Measurements from ENCODE around the gene SHQ1.
A peak's percentile ranks its signal among the peaks of the same experiment; 100 is the strongest.
"Not testable (repeated sequence)": the region's sequence is repeated elsewhere in the genome, so short reads cannot be mapped to it uniquely, and the experiment has no call there.

Gene SHQ1

DNA sequence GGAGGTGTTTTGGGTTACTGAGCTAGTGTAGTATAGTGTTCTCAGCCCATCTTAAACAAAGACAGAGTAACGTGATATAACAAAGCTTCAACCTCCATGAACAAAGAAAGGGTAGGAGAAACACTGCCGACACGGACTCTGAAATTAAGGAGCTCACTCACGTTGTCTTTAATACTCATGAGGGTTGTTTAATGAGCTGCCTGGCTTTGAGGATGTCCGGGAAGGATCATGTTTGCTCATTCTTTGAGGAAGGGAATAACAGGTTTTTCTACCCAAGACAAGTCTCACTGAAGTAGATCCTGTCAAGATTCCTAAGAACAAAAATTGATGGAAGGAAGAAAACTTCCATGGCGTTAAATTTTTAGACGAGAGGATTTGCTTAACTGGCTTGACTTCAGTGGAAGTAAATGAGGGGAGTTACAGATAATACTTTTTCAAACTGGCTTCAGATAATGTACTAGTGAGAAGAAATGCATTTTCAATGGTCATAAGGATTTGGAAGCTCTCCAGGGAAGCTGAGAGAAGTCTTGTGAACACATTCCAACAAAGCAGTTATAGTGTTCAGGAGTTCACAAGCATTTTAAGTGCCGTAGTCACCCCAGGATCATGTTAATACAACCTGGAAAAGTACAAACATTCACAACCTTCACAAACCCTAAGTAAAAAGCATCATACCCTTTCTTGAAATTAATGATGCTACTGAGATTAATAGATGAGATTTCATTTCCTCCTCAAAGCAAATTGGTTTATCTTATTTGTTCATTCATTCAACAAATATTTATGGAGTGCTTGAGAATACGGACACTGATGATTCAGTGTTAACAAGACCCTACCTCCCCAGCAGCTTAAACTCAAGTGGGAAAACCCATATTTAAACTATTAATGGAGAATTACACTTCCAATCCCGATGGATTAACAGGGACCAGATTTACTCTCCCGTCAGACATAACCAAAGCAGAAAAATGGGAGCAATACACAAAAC, 101.5 kb downstream of the SHQ1 start:
- DNase-seq: no peak

DNA sequence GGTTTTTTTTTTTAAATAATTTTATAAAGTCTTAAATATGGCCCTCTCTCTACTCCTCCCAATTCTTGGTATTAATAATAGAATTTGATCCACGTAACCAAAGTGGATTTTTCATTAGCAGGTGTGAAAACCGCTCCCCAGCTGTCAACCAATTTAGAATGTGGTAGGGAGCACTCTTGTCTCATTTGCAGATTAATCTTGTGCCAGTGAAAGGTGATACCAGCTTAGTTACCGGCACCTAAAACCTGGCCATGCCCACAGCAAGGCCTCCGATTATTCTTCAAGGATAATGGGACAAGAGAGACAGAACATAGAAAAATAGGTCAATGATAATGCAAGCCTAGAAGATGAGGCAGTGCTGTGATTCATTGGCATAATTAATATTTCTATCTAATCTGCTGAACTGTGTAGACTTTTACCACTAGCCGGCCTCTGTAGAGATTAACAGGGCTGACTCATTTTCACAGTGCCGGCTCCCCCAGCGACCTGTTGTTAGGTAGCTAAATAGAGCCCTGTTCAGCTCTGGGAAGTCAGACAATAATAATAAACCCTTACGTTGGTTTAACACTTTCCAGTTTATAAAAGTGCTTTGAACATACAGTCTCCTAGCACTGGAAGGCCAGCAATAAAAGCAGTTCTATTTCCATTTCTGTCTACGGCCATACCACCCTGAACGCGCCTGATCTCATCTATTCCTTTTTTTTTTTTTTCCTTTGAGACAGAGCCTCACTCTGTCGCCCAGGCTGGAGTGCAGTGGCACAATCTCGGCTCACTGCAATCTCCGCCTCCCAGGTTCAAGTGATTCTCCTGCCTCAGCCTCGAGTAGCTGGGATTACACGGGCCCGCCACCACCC, 102.9 kb downstream of the SHQ1 start:
- DNase-seq: no peak

DNA sequence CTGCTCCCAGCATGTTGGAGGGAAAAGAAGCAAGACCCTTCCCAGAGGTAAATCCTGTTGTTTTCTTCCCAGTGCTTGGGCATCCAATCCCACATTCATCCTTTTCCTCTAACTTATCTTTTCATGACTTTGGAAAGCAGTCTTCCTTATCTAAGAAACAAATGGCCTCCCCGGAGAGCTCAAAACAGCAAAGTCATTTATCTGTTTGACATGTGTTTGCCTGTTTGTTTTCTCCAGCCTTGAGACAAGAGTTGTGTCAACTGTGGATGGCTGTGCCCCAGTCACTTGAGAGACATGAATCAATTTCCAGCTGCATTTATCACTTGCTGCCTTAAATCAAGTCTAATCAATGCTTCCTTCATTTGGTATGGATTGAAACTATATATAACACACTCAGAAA, 103.9 kb downstream of the SHQ1 start:
- DNase-seq: no peak

DNA sequence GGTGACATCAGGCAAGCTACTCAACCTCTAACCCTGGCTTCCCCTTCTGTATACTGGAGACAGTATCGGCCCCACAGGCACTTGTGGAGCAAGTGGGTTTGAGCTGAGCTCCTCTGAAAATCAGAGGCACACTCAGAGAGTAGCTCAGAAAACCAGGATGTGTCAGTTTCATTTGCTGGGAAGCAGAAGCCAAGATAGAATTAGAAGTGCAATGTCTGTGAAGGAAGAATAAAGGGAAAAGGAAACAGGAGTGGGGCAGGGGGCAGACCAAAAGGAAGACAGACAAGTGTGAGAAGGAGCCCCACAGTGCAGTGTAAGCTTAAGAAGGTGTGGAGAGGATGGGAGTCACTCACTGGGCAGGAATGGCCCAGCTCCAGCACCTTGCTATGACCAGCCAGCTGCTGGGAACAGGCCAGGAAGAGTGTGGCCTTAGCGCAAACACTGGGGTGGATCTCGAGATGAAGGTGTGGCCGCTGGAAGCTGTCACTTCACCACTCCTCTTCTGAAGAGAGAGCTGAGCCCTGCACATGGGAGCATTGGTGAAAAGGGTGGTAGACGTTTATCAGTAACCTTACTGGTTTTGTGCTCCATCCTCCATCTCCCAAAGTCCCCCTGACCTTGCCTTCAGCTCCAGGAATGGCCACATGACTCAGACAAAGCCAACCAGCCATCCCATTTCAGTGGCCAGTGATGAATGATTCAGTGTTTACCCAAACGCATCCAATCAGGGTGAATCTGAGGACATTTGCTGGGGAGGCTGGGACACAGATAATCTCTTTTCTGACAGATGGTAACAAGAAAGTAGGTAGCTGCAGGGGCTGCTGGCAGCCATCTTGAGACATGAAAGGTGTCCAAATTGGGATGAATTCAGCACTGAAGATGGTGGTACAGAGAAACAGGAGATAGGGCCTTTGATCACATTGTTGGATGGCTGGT, 108.4 kb downstream of the SHQ1 start:
- no peak for DNase-seq

DNA sequence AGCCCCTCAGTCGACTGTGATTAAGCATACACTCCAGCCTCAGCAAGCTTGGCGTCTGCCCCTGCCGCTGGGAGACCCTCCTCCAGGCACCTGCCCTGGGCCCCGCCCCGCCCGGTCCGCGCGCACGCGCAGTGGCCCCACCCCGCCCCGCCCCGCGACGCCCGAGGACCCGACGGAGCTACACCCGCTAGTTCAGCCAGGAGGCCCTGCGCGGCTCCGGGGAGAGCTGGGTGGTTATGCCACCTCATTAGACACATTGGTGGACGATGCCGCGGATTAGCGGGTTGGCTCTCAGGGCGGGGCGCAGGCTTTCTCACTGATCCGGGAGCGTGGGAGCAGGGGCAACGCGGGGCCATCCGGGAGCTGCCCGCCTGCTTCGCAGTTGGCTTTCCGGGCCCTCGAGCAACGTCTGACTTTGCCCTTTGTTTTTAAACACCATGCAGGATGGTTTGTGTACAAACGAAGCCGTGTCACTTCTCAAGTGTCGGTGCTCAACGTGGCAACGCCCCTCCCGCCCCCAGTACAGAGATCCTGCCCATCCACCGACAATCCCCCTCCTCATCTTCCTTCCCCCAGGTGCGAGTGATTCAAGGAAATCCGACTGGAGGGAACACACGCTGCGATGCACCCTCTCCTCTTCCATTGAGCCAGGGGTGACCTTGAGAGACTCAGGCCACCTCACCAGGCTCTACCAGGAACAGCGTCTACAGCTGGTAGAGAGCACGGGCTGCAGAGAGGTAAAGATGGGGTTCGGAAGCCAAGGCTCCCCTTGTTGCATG, 109.3 kb downstream of the SHQ1 start:
- peak; percentile 13 to 34 for DNase-seq

DNA sequence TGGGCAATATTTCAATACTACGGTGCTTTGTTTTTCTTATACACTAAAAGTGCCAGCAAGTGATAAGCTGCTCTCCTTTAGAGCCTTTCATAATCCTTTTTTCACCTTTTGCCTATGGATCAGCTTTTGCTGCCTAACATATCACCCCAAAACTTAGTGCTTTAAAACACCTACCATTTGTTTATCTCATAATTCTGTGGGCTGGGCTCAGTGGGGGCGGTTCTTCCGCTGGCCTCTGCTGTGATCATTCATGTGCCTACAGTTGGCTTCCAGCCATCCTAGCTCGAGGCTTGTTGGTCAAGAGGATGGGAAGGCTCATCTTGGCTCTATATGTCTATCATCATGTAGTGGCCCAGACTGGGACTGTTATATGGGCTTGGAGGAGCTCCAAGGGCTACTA, 113.2 kb downstream of the SHQ1 start:
- not testable (repeated sequence) for DNase-seq

DNA sequence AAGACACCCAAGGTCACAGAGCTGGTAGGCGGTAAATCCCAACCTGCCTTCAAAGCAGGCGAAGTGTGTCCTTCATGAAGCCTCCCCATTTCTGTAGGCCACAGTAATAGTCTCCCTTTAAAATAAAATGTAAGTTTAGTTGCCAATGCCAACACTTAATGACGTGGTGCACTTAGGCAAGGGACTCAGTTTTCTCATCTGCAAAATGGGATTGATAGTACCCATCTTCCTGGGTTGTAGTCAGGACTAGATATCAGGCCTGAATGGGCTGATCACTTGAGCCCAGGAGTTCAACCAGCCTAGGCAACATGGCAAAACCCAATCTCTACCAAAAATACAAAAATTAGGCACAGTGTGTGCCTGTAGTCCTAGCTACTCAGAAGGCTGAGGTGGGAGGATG, 114.6 kb downstream of the SHQ1 start:
- no peak for DNase-seq

DNA sequence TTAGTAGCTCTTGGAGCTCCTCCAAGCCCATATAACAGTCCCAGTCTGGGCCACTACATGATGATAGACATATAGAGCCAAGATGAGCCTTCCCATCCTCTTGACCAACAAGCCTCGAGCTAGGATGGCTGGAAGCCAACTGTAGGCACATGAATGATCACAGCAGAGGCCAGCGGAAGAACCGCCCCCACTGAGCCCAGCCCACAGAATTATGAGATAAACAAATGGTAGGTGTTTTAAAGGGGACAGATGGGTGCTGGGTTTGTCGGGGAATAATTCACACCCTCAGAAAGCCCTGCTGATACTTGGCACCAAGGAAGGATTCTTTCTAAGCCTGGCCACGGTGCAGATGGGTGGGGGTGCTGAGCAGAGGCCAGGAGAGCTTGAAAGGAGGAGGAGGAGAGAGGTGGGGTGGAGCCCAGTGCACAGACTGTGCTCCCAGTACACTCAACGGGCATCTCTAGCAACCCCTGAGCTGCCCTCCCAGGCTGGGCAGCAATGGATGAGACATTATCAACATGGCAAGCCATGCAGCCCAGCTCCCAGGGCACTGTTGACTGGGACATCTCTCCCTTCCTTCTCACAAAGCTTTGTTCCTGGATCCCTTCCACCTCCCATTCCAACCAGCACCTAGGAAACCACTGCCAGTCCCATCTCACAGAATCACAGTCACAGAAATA, 115.4 kb downstream of the SHQ1 start:
- DNase-seq: not testable (repeated sequence)

DNA sequence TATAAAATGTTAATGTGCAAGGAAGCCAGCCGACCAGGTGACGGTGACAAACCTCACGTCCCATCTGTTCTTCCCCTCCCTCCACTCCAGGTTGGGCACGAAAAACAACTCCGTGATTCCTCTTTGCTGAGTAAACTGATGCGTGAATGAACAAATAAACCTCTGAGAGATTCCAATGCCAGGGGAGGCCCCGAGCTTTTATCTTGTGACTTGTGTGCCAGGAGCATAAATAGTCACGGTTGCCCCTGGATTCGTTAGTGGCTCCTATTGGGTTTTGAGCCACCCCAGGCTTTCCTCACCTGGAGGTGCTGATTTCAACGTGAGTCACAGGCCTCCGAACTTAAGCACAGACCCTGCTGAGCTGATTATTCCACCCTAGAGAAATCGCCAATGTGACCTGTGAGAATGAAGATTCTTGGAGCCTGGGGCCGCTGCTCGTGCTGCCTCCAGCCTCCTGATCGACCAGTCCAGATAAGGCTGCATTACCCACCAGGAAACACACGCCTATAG, 119.2 kb downstream of the SHQ1 start:
- DNase-seq: no peak

DNA sequence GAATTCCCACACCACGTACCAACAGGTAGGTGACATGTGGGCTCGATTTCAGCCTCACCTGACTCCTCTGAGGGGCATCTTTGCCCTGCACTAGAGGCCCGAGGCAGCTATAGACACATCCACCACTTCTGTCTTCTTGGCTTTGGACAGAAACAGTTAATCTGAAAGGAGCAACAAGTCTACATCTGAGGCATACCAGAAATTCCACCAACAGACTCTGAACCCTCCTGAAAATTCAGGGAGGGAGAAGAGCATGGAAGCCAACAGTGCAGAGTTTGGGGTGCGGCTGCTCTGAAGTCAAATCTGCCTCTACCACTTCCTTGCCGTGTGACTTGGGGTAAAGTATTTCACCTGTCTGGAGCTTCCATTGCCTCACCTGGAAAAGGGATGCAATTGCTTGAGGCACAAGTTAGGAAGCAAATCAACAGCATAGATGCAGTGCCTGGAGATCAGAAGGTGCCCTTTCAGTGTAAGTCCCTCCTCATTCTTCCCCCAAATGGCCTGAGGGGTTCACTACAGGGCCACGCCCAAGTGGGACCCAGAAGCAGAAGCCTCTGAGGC, 119.8 kb downstream of the SHQ1 start:
- no peak for DNase-seq

DNA sequence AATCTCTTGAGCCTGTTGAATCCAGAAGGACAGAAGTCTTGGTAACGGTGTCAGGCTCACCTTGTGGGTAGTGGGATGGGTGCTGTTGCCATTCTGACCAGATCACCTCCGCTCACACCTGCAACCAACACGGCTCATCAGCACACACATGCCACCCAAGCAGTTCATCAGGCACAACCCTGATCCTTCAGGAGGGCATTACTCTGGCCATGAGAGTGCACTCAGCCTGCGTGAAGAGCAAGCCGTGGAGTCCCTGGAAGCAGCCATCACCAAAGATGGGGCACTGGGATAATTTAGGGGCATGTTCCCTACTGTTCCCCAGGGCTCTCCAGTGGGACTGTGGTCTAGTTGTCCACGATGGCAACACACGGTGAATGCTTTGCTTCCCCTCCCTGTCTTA, 120.5 kb downstream of the SHQ1 start:
- no peak for DNase-seq

DNA sequence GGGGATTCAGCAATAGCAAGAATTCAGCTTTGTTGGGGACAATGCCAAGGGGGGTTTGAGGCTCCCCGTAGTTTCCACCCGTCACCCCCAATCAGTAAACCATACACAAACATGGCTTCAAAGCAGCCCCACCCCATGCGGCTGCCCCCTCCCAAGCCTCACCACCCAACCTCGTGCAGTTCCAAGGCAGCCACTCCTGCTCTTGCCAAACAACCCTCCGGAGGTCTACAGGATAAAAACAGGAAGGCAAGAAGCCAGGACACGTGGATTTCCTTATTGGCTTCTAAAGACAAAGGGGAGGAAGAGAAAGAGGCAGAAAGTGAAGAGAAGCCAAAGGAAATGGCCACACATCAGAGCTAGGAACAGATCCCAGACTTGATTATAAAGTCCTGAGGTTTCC, 121.1 kb downstream of the SHQ1 start:
- DNase-seq: no peak

DNA sequence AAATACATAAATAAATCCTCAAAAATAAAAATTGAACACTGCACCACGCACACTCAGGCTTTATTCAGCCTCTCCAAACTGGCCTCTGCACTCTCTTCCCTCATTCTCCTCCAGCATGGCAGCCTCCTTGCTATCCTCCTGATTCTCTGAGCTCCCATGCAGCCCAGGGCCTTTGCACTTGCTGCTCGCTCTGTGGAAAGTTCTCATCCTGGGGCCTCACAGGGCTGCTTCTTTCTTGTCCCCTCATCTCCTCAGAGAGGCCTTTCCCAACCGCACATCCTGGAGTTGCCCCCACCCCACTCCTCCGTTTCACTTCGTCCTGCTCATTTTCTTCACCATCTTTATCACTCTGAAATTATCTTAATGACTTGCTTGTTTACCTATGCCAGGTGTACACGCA, 123.0 kb downstream of the SHQ1 start:
- no peak for DNase-seq

DNA sequence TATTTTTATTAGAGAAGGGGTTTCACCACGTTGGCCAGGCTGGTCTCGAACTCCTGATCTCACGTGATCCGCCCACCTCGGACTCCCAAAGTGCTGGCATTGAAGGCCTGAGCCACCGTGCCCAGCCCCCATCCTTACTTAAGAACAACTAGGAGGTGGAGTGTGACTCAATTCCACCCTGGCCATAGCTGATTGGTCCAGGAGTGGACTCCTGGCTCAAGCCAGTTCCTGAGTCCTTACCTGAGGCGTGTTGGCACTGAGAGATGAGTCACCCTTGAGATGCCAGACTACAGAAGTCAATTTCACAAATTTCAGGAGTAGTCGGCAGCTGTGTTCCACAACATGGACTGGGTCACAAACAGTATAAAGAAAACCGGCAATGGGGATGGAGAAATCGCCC, 124.2 kb downstream of the SHQ1 start:
- DNase-seq: no peak

DNA sequence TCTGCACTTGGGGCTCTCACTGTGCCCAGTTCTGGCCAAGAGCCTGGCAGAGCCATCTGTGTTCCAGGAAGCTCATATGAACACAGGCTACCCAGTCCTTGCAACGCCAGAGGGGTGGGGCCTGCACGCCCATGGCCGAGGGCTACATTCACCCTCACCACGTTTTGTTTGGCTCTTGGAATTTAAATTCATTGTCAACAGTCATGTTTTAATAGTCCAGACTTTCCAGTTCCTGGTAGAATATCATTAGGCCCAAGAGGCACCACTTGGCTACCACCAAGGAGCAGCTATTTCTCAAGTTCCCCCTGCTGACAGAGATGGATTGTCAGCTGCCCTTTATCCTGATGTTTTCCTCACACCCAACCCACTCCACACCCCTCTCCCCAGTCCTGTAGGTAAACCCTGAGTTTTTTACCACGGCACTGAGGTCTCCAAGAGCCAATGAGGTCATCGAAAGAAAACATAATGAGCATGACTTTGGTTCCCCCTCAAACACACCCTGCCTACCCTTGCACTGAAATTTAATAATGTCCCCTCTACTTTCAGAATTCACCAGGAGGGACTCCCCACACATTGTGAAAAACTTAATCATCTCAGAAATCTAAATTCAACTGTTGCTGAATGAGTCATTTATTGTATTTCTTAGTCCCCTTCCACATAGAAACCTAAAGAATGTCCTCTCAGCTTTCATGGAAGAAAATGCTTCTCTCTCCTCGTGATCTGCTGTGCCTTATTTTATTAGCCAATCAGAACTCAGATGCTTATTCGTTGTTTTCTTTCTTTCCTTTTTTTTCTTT, 125.1 kb downstream of the SHQ1 start:
- no peak for DNase-seq

DNA sequence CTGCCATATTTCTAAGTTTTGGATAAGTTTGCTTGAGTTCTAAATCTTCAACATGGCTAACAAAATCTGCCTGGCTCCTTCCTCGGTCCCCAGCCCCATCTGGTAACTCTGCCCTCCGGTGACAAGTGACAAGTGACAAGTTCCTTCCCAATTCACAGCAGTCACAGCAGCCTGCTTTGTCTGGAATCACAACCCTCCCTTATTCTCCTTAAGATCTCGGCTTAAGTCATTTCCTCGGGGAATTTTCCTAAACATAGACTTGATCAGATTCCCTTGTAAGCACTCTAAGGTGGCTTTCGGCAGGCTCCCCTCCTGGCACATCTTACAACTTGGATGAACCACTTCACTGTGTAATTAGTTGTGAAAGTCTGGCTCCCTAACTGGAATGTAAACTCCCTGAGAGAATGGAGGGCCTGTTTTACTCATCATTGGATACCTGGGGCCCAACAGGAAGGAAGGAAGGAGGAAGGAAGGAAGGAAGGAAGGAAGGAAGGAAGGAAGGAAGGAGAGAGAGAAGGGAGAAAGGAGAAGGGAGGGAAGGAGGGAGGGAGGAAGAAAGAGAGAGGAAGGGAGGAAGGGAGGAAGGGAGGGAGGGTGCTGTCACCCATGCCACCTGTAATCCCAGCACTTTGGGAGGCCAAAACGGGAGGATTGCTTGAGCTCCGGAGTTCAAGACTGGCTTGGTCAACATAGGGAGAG, 126.4 kb downstream of the SHQ1 start:
- no peak for DNase-seq

DNA sequence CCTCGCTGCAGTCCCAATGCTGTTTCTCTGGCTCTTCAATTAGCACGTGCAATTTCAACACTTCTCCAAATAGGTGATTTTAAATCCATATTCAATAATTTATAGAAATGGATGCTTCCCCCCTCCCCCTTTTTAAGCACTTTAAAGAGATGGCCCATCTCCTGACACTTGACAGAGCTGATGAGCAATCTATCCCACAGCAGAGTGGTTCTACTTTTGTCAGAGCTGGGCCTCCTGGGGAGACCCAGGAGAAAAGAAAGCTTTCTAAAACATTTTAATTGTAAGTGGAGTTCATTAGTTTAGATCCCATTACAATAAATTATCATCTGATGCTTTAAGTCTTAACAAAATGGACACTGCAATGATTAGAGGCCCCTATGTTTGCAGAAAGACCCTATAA, 127.7 kb downstream of the SHQ1 start:
- no peak for DNase-seq

DNA sequence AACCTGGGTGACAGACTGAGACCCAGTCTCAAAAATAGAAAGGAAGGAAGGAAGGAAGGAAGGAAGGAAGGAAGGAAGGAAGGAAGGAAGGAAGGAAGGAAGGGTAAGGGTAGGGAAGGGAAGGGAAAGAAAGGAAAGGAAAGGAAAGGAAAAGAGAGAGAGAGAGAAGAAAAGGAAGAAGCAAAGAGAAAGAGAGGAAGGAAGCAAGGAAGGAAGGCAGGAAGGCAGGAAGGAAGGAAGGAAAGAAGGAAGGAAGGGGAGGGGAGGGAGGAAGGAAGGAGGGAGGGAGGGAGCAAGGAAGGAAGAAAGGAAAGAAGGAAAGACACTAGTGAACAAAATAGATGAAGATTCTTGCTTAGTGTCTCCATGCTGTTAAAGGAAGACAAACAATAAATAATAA, 129.1 kb downstream of the SHQ1 start:
- no peak for DNase-seq

DNA sequence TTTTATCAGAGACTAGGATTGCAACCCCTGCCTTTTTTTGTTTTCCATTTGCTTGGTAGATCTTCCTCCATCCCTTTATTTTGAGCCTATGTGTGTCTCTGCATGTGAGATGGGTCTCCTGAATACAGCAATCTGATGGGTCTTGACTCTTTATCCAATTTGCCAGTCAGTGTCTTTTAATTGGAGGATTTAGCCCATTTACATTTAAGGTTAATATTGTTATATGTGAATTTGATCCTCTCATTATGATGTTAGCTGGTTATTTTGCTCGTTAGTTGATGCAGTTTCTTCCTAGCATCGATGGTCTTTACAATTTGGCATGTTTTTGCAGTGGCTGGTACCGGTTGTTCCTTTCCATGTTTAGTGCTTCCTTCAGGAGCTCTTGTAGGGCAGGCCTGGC, 134.1 kb downstream of the SHQ1 start:
- DNase-seq: not testable (repeated sequence)

Measured in inflammatory macrophage (primary cell).